GM12892 (cell line): ENCODE data around the gene NUDC. TPM values are rescaled to one million over a fixed set of nuclear protein-coding genes. Genes with fewer than 3 reads are reported as not detected.
"Not testable (repeated sequence)": the region's sequence is repeated elsewhere in the genome, so short reads cannot be mapped to it uniquely, and the experiment has no call there.

ENCODE experiments used
- DNase-seq: peaks from one replicate; pipeline ENCODE4 v3.0.0; 2011; ENCODE audit not compliant: insufficient read length
- FAIRE-seq: peaks from 2 replicates; lab custom pipeline; 2011; peaks lifted over from hg19 to GRCh38; lab: Jason Lieb, UNC
- POLR2A ChIP-seq: IDR thresholded peaks from 2 replicates; pipeline ENCODE4 v1.6.1; 2011; ENCODE audit warnings: low read depth, low read length, control low read depth
- POLR2AphosphoS5 ChIP-seq: IDR thresholded peaks from 2 replicates; pipeline ENCODE4 v1.6.1; 2011; ENCODE audit warnings: low read depth, low read length, control low read depth
- TAF1 ChIP-seq: IDR thresholded peaks from 2 replicates; pipeline ENCODE4 v1.6.1; 2011; ENCODE audit warnings: low read depth, mild to moderate bottlenecking, control low read depth, low read length, borderline replicate concordance
- polyA plus RNA-seq: library from polyadenylated mRNA; unstranded; fragments of >200 nt; gene quantifications from one replicate; pipeline ENCODE4 v1.2.1, GENCODE V29; 2012; ENCODE audit warnings: missing spikeins, inconsistent platforms; ENCODE audit not compliant: missing spikeins

The NUDC gene
- 48.0 TPM for polyA plus RNA-seq

- peak; percentile 92 for TF ChIP-seq POLR2AphosphoS5
- peak; percentile 53; the same call in 1 of the 2 replicates for TF ChIP-seq TAF1
- TF ChIP-seq POLR2A, result peak; percentile 95
- FAIRE-seq, result peak; percentile 100
Observed at GRCh38 chr1:26921540-26922430, at the start of gene NUDC. NUDC (plus strand) TSS chr1:26921743; CDS start chr1:26921849, 106 bp downstream.

GRCh38 chr1:26873097-26873496 lies 48.4 kb upstream of the NUDC start:
- not testable (repeated sequence) for DNase-seq, FAIRE-seq

More at GRCh38 chr1:26921540-26922430, at the start of gene NUDC:
- peak; percentile 93 for DNase-seq

GRCh38 chr1:26874896-26875295 lies 46.6 kb upstream of the NUDC start:
- TF ChIP-seq POLR2A, result no peak
- no peak for FAIRE-seq
- DNase-seq, result no peak

GRCh38 chr1:26877326-26877725 lies 44.2 kb upstream of the NUDC start:
- no peak for FAIRE-seq
- TF ChIP-seq POLR2A, result no peak
- TF ChIP-seq POLR2AphosphoS5, result no peak
- no peak for TF ChIP-seq TAF1
- DNase-seq, result no peak

GRCh38 chr1:26879793-26880192 lies 41.8 kb upstream of the NUDC start:
- FAIRE-seq (no peak), DNase-seq (no peak)
- TF ChIP-seq POLR2A (no peak), POLR2AphosphoS5 (no peak), TAF1 (no peak)

DNA sequence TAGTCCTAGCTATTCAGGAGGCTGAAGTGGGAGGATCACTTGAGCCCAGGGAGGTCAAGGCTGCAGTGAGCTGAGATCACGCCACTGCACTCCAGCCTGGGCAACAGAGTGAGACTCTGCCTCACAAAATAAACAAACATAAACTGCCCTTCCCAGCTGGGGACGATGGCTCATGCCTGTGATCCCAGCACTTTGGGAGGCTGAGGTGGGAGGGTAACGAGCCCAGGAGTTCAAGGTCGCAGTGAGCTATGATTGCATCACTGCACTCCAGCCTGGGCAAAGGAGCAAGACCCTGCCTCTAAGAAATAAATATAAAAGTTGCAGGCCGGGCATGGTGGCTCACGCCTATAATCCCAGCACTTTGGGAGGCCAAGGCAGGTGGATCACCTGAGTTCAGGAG lies 39.9 kb upstream of the NUDC start:
- not testable (repeated sequence) for FAIRE-seq, DNase-seq

DNA sequence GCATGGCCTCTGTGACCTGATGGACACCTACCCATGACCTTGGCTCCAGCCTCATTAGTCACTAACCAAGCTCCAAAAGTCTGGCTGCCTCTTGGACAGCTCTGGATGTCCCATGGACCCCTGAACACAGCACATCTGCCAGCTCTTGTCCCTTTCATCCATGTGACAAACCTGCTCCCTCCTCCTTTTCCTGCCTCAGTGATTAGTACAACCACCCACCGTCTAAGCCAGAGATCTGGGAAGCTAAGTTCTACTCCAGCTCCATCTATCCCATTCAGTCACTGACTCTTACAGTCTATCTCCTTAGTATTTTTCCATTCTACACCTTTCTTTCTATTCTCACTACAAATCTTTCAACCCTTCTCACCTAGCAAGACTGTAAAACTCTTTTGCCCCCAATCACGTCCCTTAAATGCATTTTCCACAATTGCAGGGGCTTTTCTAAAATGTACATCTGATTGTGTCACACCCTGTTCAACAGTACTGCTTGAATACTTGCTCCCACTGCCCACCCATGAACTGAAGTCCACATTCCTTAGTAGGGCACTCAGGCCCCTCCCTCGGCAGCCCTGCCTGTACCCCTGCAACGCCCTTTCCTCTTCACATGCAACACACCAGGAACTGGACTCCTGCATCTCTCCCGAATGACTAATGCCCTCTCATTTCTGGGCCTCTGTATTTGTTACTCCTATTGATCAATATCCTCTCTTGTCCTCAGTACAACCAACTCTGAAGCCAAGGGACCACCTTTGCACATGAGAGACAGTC lies 38.7 kb upstream of the NUDC start:
- FAIRE-seq (no peak), DNase-seq (no peak)
- TF ChIP-seq TAF1 (no peak), POLR2A (no peak)

DNA sequence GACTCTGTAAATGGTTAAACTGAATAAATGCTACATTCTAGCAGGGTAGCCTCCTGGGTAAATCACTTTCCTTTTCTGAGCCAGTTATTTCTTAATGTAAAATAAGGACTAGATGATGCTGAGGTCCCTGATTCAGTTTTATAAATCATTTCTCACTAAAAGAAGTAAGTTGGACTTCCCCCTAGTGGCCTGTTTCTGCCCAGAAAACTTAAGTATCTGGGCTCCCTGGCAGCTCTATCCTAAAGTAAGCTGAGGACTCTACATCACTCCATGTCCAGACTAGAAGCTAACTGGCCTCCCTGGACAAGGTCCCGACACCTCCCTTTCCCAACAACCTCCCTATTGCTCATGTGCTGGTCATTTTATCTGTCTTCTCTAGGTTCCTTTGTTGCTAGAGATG lies 34.4 kb upstream of the NUDC start:
- TF ChIP-seq POLR2AphosphoS5 (no peak), POLR2A (no peak), TAF1 (no peak)
- FAIRE-seq (no peak), DNase-seq (no peak)

DNA sequence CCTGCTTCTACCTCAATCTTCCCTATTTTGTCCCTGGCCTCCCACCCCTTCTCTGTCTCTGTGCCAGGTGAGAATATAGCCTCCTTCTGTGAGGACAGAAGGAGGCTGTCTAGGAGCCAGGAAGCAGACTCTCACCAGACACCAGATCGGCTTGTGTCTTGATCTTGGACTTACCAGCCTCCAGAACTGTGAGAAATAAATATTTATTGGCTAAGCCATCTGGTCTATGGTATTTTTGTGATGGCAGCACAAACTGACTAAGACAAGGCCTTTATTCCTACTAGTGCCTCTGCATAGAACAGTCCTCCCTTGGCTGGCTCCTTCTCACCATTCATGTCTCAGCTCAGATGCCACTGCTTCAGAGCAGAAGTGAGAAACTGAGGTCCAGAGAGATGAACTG lies 33.3 kb upstream of the NUDC start:
- DNase-seq, result no peak
- TF ChIP-seq TAF1 (no peak), POLR2AphosphoS5 (no peak), POLR2A (no peak)
- no peak for FAIRE-seq

- DNase-seq (peak; percentile 96), FAIRE-seq (peak; percentile 95)
- TF ChIP-seq POLR2A, result peak; percentile 97
- TF ChIP-seq TAF1, result peak; percentile 63; the same call in 1 of the 2 replicates
- peak; percentile 96 for TF ChIP-seq POLR2AphosphoS5
Observed at GRCh38 chr1:26889551-26890466, 31.7 kb upstream of the NUDC start, which contains the start of gene GPN2. GPN2 (minus strand) TSS chr1:26890283; CDS start chr1:26890096, 187 bp downstream.

DNA sequence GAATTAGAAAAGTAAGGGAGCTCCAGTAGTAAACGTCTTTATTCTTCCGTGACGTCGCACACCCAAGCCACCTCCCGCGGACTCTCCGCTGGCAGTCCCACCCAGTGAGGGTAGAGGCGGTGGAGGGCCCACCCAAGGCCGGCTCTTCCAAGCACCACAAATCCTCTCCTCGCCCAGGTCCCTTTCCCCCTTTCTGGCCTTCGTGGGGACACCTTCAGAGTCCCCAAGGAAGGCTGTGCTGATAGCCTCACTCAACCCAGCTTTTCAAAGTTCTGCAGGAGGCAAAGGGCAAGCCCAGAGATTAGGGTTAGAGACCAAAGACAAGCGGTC lies 31.1 kb upstream of the NUDC start:
- no peak for DNase-seq
- FAIRE-seq, result no peak
- TF ChIP-seq TAF1 (no peak), POLR2A (no peak), POLR2AphosphoS5 (no peak)
